Measurements from ENCODE around the gene WRAP73.

The WRAP73 gene

GRCh38 chr1:3663999-3664699 lies 14.2 kb upstream of the WRAP73 start:
- no peak for DNase-seq (ENCODE audit: low spot score)
- TF ChIP-seq CTCF (IDR thresholded peaks at IDR 0.05; ENCODE audit: extremely low read depth, missing control alignments) = no peak

GRCh38 chr1:3662080-3662671 lies 12.3 kb upstream of the WRAP73 start:
- no peak for TF ChIP-seq CTCF (IDR thresholded peaks at IDR 0.05; ENCODE audit: extremely low read depth, missing control alignments)
- DNase-seq (ENCODE audit: low spot score) = no peak

- no peak for TF ChIP-seq CTCF (IDR thresholded peaks at IDR 0.05; ENCODE audit: extremely low read depth, missing control alignments)
- no peak for DNase-seq (ENCODE audit: low spot score)
Observed at GRCh38 chr1:3661631-3662030, 11.7 kb upstream of the WRAP73 start.

- DNase-seq (ENCODE audit: low spot score) = no peak
Observed at GRCh38 chr1:3660704-3661103, 10.8 kb upstream of the WRAP73 start.

GRCh38 chr1:3659093-3659492 lies 9.2 kb upstream of the WRAP73 start:
- no peak for DNase-seq (ENCODE audit: low spot score)
- TF ChIP-seq CTCF (IDR thresholded peaks at IDR 0.05; ENCODE audit: extremely low read depth, missing control alignments) = no peak

More at GRCh38 chr1:3660704-3661103, 10.8 kb upstream of the WRAP73 start:
- no peak for TF ChIP-seq CTCF (IDR thresholded peaks at IDR 0.05; ENCODE audit: extremely low read depth, missing control alignments)

GRCh38 chr1:3658231-3658615 lies 8.3 kb upstream of the WRAP73 start:
- no peak for DNase-seq (ENCODE audit: low spot score)
- no peak for TF ChIP-seq CTCF (IDR thresholded peaks at IDR 0.05; ENCODE audit: extremely low read depth, missing control alignments)

- DNase-seq (ENCODE audit: low spot score) = no peak
- no peak for TF ChIP-seq CTCF (IDR thresholded peaks at IDR 0.05; ENCODE audit: extremely low read depth, missing control alignments)
Observed at GRCh38 chr1:3657578-3658230, 7.8 kb upstream of the WRAP73 start.
